Stimulated activated CD4-positive, alpha-beta T cell treated with anti-CD3 and anti-CD28 coated beads, TNF-alpha, amount 100 ng/mL, for 1 hour (primary cell): ENCODE data around the gene CCDC60.

Experiments used
- DNase-seq, 3 donors: peaks; one replicate each; pipeline ENCODE4 v3.0.0-alpha.2; 2020; ENCODE audit warnings: low read depth in 3 of 3, low spot score in 1 of 3

The CCDC60 gene

DNA sequence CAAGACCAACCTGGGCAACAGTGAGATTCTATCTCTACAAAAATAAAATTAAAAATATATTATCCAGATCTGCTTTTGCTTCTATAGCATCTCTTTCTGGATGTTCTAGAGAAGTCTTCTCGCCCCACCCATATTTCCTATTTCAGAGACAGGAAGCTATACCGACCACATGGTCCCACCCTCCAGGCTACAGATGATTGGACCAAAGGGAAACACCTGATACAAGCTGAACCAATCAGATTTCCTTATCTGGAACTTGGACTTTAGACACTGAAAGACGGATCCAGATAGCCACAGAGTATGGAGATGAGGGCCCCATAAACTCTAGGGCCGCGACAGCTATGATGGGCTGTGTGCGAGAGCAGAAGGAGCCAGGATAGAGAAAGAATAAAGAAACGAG, 48.7 kb downstream of the CCDC60 start:
- DNase-seq: no peak

DNA sequence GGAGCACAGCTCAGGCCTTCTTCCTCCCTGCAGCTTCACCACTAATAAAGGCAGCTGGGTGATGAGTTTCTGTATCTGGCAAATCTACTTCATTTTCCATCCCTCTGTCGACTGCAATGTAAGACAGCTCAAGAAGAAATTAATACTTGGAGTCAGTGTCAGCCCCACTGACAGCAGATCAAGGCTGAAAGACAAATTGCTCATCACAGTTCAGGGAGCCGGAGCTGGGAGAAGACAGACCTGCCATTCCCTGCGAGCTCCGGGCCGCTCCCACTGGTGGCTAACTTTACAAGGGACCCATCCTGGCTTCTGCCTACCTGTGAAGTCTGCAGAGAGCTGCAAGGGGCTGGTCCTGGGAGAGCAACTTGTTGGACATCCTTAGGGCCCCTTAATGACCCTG, 49.8 kb downstream of the CCDC60 start:
- no peak for DNase-seq

DNA sequence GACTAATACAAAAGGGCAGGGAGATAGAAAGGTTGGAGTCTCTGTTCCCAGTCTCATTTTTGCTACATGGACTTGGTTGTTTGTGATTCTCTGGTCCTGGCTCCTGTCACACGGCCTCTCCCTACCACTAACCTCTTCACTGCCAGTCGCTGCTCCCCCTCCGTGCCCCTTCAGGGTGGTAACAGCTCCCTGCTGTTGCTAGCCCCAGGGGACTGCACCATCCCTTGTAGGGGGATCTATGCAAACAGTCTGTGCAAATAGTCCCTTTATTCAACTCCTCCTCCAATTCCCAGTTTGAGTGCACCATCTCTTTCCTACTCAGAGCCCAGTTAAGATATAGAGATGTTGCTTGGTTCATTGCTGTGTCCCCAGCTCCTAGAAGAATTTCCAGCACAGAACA, 51.1 kb downstream of the CCDC60 start:
- no peak for DNase-seq

DNA sequence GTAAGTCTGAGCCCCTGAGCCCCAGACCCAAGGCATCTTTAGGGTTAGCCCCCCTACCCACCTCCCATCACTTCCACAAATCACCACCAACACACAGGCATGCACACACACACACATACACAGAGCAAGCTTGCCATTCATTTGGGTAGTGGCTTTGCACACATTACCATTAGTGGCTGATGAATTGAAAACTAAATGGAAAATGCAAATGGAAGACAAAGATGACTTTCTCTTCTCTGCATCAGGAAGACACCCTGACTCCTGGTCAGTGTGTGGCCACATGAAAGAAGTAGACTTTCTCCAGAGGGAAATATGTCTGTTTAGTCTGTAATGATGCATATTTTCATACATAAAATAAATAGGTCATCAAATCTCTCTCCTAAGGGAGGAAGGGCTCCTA, 55.2 kb downstream of the CCDC60 start:
- no peak for DNase-seq

DNA sequence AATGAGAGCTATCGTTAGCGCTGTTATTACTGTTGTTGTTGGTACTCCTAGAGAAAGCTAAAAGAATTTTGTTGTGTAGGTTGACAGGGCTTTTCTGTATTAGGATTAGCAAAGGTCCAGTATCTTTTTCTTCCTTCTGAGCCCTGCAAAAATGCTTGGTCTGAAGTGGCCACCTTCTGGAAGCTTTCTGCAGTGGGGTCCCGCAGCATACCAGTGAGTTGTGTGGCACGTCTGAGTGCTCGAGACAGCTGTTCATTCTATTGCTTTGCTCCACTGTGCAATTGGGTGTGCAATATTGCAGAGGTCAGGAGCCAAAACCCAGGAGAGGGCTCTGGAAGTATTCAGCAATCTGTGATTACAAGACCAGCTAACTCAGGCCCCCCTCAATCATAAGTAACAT, 57.1 kb downstream of the CCDC60 start:
- no peak for DNase-seq

DNA sequence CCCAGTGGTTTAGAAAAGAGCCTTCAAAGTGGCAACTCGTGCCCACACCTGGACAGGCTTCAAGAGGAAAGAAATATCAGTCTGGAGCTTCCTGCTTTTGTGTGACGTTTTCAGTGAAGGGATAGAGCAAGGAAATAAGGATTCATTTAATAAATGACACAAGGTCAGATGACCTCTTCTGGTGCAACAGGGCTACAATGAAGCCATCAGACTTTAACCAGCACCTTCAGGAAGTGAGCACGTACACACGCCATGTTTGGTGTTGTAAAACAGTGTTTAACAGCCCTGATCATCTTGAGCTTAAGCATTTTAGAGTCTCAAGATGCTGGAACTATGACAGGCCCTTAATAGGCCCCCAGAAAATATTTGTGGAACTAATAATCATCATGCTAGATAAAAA, 59.1 kb downstream of the CCDC60 start:
- DNase-seq: no peak

DNA sequence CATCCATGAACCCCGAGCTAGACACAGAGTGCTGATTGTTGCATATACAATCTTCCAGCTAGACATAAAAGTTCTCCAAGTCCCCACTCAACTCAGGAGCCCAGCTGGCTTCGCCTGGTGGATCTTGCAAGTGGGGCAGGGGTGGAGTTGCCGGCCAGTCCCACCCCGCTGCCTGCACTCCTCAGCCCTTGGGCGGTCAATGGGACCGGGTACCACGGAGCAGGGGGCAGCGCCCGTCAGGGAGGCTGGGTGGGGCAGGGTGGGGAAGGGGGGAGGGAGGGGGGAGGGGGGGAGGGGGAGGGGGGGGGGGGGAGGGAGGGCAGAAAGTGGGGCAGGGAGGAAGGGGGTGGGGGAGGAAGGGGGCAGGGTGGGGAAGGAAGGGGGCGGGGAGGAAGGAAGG, 63.0 kb downstream of the CCDC60 start:
- no peak for DNase-seq

DNA sequence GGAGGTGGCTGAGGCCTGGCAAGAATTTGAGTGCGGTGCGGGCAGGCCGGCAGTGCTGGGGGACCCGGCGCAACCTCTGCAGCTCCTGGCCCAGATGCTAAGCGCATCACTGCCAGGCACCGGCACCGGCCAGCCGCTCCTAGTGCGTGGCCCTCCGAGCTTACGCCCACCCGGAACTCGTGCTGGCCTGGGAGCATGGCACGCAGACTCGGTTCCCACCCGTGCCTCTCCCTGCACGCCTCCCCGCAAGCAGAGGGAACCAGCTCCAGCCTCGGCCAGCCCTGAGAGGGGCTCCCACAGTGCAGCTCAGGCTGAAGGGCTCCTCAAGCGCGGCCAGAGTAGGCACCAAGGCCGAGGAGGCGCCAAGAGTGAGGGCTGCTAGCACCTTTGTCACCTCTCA, 63.7 kb downstream of the CCDC60 start:
- no peak for DNase-seq

DNA sequence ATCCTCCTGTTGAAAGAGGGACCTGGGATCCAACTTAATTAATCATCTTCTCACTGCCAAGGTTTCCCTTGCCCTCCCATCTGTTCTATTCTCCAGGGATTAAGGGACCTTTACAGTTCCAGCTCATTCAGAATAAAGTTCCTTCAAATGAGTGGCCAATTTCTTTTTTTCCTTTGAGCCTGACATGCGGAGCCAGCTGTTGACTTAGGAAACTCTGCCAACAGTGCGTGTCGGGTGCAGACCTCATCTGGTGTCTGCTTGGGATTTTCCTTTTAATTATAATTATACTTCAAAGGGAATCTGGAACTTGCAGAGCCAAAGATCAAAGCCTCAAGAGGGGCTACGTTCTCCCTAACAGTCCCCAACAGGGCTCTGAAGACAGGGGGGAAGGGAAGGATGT, 64.8 kb downstream of the CCDC60 start:
- no peak for DNase-seq

DNA sequence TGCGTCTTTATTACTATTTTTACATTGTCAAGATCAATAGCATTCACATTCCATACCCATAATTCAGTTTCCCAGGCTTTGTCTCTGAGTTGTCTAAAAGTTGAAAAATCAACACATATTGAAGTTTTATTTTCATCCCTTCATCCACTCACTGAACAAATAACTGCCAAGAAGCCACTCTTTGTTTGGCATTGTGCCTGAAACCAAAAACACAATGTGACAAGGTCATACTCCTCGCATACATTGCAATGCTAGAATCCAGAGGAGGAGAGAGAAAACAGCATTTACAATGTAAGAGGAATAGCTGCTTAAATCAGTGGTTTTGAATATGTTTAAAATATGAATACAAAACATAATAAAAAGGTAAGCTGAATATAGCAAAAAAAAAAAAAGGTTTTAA, 71.8 kb downstream of the CCDC60 start:
- no peak for DNase-seq

DNA sequence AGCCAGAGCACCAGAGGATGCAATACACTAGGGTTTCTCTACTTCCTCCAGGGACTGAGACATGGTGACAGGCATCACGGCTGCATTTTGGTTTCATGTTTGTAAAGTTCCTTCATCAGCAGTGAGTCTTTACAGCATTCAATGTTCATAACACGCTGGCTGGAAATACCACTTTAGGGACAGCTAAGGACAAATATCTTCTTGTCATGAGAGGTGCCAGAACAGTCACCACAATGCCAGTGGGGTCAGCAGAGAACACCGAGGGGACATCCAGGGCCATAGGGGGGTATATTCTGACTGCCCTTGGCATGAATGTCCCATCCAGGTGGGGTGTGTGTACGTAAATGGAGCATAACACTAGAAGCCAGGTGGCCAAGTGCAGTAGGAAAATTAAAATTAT, 72.3 kb downstream of the CCDC60 start:
- no peak for DNase-seq

DNA sequence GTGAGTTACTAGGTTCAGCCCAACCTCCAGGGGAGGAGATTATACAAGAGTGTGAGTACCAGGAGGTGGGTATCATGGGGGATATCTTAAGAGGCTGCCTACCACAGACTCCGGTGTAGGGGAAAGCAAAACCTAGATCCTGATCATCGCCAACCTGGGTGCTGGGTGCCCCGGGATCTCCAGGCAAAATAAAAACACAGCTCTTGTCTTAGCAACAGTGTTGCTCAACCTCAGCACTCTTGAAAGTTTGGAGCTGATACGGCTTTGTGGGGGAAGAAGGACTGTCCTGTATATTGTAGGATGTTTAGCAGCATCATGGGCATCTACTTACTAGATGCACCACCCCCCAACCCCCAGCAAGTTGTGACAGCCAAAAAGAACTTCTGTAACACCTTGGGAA, 74.5 kb downstream of the CCDC60 start:
- DNase-seq: no peak

DNA sequence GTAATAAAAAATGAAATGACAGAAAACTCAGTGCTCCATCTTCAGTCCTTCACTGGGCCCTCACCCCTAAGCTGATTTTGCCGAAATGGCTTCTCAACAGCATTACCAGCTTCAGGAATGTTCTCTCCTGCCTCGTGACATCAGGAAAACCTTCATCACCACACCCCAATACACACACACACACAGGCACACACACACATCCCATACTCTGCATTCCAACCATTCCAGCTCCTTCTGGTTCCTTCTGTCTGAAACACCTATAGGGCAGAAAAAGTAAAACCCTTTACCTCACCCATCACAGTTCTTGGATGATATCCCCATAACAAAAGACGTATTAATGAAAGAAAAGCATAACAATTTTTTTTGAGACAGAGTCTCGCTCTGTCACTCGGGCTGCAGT, 75.9 kb downstream of the CCDC60 start:
- DNase-seq: no peak

DNA sequence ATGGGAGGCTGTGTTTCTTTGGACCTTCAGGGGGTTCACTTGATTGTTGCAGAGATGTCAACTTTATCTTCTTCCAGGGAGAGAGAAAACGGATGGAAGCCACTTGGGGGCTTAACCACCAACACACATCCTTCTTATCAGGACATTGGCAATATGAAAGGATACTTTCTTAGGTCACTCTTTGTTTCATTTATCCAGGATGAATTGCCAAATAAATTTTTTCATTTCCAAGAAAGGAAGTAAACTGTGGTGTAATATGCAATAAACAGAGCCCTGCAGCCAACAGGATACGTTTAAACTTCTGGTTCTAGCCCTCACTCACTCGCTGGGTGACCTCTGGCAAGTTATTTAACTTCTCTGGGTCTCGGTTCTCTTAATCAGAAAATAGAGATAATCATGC, 77.8 kb downstream of the CCDC60 start:
- DNase-seq: no peak

DNA sequence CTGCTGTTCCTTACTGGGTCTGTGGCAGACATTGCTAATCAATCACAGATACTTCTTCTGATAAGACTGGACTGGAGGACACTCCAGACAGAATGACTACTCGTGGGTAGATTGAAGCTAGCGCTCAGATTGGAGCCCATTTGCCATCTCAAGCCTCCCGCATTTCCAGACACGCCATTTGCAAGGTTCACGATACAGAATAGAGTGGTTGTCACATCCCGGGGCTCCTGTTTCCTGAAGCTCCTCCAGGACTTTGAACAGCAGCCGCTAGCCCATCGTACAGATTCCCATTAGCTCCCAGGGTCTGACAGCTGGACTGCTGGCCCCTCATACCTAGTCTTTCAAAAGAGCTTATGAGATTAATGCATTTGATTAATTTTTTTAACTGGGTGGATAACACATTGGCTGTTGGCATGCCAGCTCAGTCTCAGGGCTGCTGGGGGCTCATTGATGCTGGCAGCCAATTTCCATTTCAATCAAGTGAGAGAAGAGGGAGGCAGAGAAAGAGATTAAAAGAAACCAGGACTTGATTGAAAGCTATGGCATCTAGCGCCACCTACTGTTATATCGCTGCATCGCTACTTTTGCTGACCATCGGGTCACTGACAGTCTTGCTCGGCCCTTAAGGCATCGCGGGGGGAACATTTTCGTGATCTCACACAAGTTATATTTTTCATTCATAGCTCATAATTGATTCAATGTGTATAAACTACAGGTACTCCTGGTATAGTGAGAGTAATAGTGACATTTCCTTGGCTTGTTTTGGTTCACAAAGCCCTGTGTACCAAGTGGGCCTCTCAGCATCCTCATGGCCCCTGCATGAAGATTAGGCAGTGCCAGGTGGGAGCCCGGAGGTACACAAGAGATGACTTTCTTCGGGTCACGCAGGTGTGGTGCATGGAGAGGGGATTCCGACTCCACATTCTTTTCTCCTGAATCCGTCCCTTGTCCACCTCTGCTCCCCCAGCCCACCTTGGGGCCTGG, 78.6 kb downstream of the CCDC60 start:
- DNase-seq: no peak

DNA sequence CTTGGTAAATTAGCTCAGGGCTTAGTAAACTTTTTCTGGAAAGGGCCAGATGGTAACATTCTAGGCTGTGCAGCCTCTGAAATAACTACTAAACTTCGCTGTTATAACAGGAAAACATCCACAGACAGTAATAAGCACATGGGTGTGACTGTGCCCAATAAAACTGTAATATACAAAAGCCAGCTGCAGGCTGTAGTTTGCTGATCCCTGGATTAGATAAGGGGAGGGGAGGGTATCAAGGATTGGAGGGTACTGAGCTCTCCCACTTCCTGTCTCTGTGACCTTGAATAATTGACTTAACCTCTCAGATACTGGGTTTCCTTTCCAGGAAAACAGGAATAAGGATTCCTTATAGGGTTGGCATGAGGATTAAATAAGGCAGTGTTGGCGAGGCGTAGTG, 81.2 kb downstream of the CCDC60 start:
- no peak for DNase-seq

DNA sequence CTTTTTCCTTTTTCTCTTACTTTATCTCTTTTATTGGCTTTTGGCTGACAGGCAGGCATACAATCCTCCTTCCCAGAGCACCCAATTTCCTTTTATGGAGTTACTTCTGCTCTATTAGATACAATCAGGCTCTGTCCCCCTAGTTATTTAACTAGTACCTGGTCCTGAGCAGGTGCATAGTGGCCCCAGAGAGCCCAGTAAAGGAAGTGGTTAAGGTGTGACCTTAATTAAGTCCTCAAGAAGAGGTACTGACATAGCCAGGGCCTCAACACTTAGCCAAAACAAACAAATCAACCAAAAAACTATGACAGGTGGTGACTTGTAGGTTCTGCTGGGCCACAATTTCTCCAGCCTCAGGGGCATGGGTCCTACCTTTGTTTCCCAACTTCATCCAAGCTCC, 82.9 kb downstream of the CCDC60 start:
- no peak for DNase-seq

DNA sequence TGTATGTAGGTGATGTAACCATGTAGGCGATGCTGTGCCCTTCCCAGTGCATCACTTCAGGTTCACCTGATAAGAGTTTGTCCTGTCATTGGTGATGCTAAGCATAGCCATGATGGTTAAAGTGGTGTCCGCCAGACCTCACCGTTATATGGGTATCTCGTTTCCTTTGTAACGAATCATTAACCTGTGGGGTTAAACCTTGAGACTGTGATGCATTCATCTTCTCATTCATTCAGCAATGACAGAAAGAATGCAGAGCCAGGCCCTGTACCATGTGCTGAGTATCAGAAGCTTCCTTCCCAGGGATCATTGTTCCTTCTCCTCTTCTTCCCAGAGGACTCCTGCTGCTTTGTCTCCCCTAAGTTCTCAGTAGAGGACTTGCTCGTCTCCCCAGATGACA, 84.9 kb downstream of the CCDC60 start:
- no peak for DNase-seq

DNA sequence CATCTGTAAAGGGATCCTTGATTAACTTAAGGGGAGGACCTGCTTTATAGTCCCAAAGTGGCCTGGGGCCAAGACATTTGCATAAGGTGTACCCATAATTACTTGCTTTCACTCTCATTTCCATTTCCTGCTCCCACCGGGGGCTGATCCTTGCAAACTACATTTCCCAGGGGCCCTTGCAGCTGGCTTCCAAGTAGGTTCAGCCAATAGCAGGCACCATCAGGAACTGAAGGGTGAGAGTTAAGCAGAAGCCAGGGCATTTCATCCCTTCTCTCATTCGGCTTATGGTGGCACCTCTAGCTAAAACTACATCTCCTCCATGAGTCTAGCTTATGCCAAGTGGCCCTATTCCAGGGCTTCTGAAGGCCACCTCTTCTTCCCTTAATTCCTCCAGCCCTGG, 88.8 kb downstream of the CCDC60 start:
- DNase-seq: no peak

DNA sequence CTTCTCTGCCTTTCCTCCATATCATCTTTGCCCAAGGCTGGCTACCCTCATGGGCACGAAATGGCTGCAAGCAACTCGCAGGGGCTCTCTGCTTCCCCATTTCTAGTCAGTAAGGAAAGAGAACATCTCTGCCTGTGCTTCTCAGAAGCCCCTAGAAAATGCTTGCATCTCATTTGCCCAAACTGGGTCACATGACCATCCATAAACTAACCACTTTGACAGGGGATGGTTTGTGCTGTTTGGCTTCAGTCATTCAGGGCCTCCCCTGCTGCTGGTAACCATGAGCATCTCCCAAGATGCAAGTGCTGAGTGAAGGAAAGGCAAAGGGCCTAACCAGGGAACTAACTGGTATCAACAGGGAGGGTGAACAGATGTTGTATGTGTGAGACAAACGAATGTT, 91.1 kb downstream of the CCDC60 start:
- no peak for DNase-seq

DNA sequence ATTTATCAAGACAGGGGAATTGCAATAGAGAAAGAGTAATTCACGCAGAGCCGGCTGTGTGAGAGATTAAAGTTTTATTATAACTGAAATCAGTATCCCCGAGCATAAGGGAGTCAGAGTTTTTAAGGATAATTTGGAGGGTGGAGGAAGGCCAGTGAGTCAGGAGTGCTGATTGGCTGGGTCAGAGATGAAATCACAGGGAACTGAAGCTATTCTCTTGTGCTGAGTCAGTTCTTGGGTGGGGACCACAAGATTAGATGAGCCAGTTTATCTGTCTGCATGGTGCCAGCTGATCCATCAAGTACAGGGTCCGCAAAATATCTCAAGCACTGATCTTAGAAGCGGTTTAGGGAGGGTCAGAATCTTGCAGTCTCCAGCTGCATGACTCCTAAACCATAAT, 96.6 kb downstream of the CCDC60 start:
- no peak for DNase-seq

DNA sequence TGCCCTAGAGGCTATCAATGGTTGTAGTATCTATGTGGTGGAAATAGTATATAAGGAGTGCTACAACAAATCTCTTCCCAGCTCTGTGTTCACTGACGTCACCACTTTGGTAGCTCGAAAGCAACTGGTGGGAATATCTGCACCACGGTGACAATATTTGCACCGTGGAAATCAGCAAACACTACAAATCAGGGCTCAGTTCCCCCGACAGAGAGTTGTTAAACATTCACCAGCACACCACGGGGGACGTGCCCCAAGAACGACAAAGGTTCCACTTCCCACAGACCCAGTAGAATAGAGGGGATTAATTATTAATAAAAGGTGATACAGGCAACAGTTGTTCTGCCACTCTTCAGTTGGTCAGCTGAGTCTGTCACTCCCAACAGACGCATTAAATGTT, 98.4 kb downstream of the CCDC60 start:
- DNase-seq: no peak

DNA sequence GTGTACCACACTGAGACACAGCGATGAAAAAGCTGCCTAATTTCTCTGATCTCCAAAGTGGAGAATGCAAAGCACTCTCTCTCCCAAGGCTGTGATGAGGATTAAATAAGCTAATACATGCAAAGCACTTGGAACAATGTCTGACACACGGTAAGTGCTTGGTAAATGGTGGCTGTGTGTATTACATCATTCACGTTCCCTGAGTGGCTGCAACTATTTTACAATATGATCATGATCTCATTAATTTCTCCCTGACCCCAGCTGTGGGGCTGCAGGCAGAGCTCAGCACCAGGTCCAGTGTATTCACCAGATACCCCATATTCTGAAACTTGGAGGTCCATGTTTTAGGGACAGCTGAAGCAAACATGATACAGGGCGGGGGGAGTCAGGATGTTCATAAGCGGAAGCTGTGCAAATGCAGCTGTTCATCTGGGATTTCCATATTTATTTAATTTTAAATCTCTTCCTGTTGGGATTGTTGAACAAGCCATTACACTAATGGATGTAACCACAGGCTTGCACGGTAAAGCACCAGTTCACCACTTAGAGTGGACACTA, 106.4 kb downstream of the CCDC60 start:
- DNase-seq: no peak
